Naive thymus-derived CD4-positive, alpha-beta T cell (primary cell): ENCODE data around the gene TM4SF1. TPM values are rescaled to one million over a fixed set of nuclear protein-coding genes. Genes with fewer than 3 reads are reported as not detected.

ENCODE experiments used
- ATAC-seq: fragments of 150-1000 bp; cut with Tn5 transposase; 2 replicates; pipeline ENCODE4 v1.10.0; 2021; ENCODE audit warnings: mild to moderate bottlenecking, moderate library complexity
- CTCF ChIA-PET: fragments of 350-600 bp; sonication (Branson Sonifier 250); formaldehyde crosslinking; loops from one replicate; lab custom pipeline; 2021; ENCODE audit warnings: antibody characterized with exemption; lab: Charles Lee
- POLR2A ChIA-PET: fragments of 350-600 bp; sonication (Branson Sonifier 250); formaldehyde crosslinking; loops from one replicate; lab custom pipeline; 2021; ENCODE audit warnings: antibody characterized with exemption, inconsistent platforms; lab: Charles Lee
- DNase-seq, 9 donors: peaks; one replicate each; pipeline versions ENCODE4 v3.0.0 to v3.0.0-alpha.2; 2020 to 2022; ENCODE audit warnings: mixed read lengths in 1 of 9
- H3K27ac ChIP-seq: one replicate; pipeline ENCODE4 v1.7.0; 2013; ENCODE audit warnings: mild to moderate bottlenecking, low read depth, low read length, moderate library complexity
- H3K27me3 ChIP-seq, 2 donors: one replicate each; pipeline ENCODE4 v1.7.0; 2013; ENCODE audit warnings: low read length in 2 of 2, mild to moderate bottlenecking in 2 of 2, moderate library complexity in 2 of 2; ENCODE audit not compliant: control insufficient read depth in 2 of 2, insufficient read depth in 2 of 2
- H3K36me3 ChIP-seq, 3 experiments: 1 replicate in 2 of 3; 2 replicates in 1 of 3; pipeline ENCODE4 v1.7.0; 2013; ENCODE audit warnings: low read length in 3 of 3, mild to moderate bottlenecking in 3 of 3, moderate library complexity in 1 of 3; ENCODE audit not compliant: insufficient read depth in 3 of 3, control insufficient read depth in 2 of 3
- H3K4me1 ChIP-seq, 2 donors: one replicate each; pipeline ENCODE4 v1.7.0; 2013; ENCODE audit warnings: low read length in 2 of 2, mild to moderate bottlenecking in 2 of 2, moderate library complexity in 1 of 2; ENCODE audit not compliant: control insufficient read depth in 2 of 2, insufficient read depth in 2 of 2
- H3K4me3 ChIP-seq: 2 replicates; pipeline ENCODE4 v1.7.0; 2013; ENCODE audit warnings: mild to moderate bottlenecking, low read length
- H3K9me3 ChIP-seq, 3 experiments: 1 replicate in 2 of 3; 2 replicates in 1 of 3; pipeline ENCODE4 v1.7.0; 2013; ENCODE audit warnings: low read length in 3 of 3; ENCODE audit not compliant: control insufficient read depth in 2 of 3
- H3K27ac Mint-ChIP-seq, 9 donors: one replicate each; pipeline ENCODE4 v1.8.0; 2020 to 2022; ENCODE audit warnings: mixed read lengths in 9 of 9, mild to moderate bottlenecking in 8 of 9, moderate library complexity in 5 of 9, inconsistent platforms in 2 of 9
- H3K27me3 Mint-ChIP-seq, 5 donors: one replicate each; pipeline ENCODE4 v1.8.0; 2021 to 2022; ENCODE audit warnings: mixed read lengths in 5 of 5, mild to moderate bottlenecking in 1 of 5
- H3K36me3 Mint-ChIP-seq, 5 donors: one replicate each; pipeline ENCODE4 v1.8.0; 2020 to 2022; ENCODE audit warnings: mixed read lengths in 5 of 5, mild to moderate bottlenecking in 3 of 5, inconsistent platforms in 1 of 5
- H3K4me1 Mint-ChIP-seq, 7 donors: one replicate each; pipeline ENCODE4 v1.8.0; 2020 to 2022; ENCODE audit warnings: mixed read lengths in 7 of 7, mild to moderate bottlenecking in 3 of 7, inconsistent platforms in 1 of 7
- H3K4me3 Mint-ChIP-seq, 10 donors: one replicate each; pipeline ENCODE4 v1.8.0; 2020 to 2022; ENCODE audit warnings: mild to moderate bottlenecking in 10 of 10, mixed read lengths in 10 of 10, moderate library complexity in 6 of 10, inconsistent platforms in 2 of 10
- H3K9me3 Mint-ChIP-seq, 11 donors: one replicate each; pipeline ENCODE4 v1.8.0; 2020 to 2022; ENCODE audit warnings: mixed read lengths in 11 of 11, mild to moderate bottlenecking in 4 of 11, inconsistent platforms in 1 of 11, moderate library complexity in 1 of 11
- intact Hi-C, 2 donors: fragments of 100-400 bp; cut with micrococcal nuclease; formaldehyde crosslinking; loops; one replicate each; pipeline ENCODE4 v1.15.1; 2023
- polyA plus RNA-seq, 2 donors: library from polyadenylated mRNA; unstranded; fragments of 300-500 nt; fragmentation: Illumina TruSeq; gene quantifications; one replicate each; pipeline ENCODE4 v1.2.3, GENCODE V29; 2021
- total RNA-seq, 6 experiments: library from RNA in 5 of 6; stranded (reverse) in 5 of 6; gene quantifications; 1 replicate in 5 of 6; 2 replicates in 1 of 6; pipeline ENCODE4 v1.2.3 and lab custom pipeline; 2021 to 2026

Gene TM4SF1
- total and polyA plus RNA-seq, 7 experiments from 2014 or later: not detected

DNA sequence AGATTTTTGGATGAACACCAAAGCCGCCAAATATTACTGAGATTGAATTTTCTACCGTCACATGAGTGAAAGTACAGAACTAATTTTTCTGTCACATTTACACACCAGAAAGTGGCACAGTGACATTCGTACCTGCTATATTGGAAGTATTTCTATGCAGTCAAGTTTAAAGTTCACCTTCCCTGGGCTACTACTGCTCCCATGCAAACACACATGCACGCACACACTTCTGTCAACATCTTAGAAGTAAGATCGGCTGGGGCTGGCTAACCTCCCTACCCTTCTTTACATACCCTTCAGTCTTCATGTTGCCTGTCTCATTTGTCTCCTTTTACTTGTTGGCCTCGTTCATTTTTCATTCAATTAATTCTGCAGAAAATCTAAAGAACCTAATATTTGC, 19.0 kb upstream of the TM4SF1 start:
- no peak for DNase-seq

DNA sequence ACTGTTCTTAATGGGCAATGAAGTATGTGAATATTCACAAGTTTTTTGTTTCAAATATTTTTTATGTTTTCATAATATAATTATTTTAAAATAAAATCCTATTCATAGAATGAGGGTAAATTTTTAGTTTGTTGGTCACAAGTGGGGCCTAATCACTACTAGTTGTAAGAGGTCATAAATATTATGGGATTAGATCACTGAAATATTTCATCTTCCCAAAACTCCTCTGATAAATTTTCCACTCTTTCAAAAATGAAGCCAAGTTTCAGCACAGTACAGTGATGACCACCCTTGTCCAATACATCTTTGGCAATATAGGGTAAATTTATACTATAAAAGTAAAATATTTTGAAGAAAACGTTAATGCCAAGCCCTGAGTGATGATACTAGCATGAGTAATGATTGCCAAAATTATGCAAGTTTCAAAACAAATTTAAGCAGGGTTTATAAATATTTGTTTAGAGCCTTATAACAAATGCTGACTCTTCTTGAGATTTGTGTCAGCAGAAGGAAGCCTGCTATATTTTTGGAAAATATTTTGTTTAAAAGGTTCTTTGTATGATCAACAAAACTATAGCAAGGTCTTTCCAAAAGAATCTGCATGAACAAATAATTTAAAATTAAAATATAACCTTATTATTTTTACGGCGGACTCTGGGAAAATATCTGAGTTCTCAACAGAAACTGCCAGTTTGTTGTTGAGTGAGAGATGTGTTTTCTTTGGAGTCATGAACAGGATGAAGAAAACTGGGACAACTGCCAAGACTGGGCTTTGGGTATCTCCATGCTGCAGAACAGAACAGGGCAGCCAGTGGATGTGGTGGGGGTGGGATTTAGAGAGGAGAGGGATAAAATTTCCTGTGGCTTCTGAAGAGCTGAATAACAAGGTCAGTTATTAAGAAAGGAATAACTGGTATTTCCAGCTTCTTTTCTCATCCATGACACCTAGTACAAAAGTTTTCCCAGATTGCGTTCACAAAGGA, 17.9 kb upstream of the TM4SF1 start:
- no peak overlapping the region for H3K4me3 ChIP-seq
- no peak overlapping the region for H3K27ac ChIP-seq
- CTCF ChIA-PET: interaction anchor here (0.6 kb wide), 1 partner anchor 56 kb away, joined by 4 read pairs; no protein-coding TSS in a partner anchor
- Mint-ChIP-seq H3K27me3 (peaks cover 4 to 29% (median 14%) of the 10 kb centered on the region in 5 donors), H3K36me3 (no peaks in the 10 kb centered on the region), H3K4me3 (no peak overlapping the region), H3K9me3 (no peaks in the 10 kb centered on the region), H3K4me1 (peaks cover 0 to 1% (median 0%) of the 10 kb centered on the region in 7 donors), H3K27ac (no peak overlapping the region)
- intact Hi-C loops: no loop called here
- no peaks in the 10 kb centered on the region for H3K36me3 ChIP-seq
- DNase-seq: no peak
- H3K27me3 ChIP-seq: no peaks in the 10 kb centered on the region
- no peaks in the 10 kb centered on the region for H3K9me3 ChIP-seq
- H3K4me1 ChIP-seq: no peaks in the 10 kb centered on the region
- ATAC-seq: no peak
- POLR2A ChIA-PET: no interaction called here

More for the DNA sequence above, 19.0 kb upstream of the TM4SF1 start:
- H3K4me1 Mint-ChIP-seq: peaks cover 0 to 1% (median 0%) of the 10 kb centered on the region in 7 donors
- Histone ChIP-seq H3K4me1 (no peaks in the 10 kb centered on the region), H3K27me3 (no peaks in the 10 kb centered on the region), H3K9me3 (no peaks in the 10 kb centered on the region), H3K36me3 (no peaks in the 10 kb centered on the region), H3K4me3 (no peak overlapping the region), H3K27ac (no peak overlapping the region)
- CTCF ChIA-PET: interaction anchor here (0.6 kb wide), 1 partner anchor 55 kb away, joined by 4 read pairs; no protein-coding TSS in a partner anchor
- intact Hi-C loops: no loop called here
- H3K4me3 Mint-ChIP-seq: no peak overlapping the region
- H3K36me3 Mint-ChIP-seq: no peaks in the 10 kb centered on the region
- H3K9me3 Mint-ChIP-seq: no peaks in the 10 kb centered on the region
- H3K27ac Mint-ChIP-seq: no peak overlapping the region
- no peak for ATAC-seq
- peaks cover 4 to 22% (median 8%) of the 10 kb centered on the region in 5 donors for H3K27me3 Mint-ChIP-seq
- POLR2A ChIA-PET: no interaction called here

DNA sequence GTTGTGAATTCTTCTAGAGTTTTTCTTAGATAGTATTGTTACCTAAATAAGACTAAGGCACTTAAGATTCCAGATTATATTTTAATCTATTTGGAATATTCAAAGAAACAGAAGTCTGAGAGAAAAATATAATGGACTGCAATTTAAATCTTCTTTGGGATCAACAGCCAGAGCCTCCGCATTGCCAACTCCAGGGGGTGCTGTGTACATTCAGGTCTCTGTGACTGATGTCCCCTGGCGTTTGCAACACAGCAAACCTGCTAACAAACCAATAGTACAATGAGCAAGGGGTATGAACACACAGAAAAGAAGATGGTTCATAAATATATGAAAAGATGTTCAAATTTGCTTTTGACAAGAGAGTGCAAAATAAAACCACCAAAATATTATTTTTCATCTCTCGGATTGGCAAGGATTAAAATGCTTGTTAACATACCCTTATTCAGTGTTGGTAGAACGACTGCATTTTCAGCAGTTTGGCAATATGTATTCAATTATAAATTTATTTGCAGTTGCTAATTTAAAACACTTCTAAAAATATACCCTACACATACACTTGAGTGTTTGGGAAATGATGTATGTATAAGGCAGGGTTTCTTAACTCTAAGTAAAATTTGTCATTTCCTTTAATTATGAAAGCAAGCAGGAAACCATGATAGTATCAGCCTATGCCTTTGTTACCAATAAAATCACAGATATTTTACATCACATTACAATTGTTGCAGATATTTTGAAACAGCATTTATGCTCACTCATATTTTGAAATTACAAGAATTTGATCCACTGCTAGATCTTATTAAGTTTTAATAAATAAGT, 16.1 kb upstream of the TM4SF1 start:
- no peak overlapping the region for H3K27ac ChIP-seq
- H3K9me3 ChIP-seq: no peaks in the 10 kb centered on the region
- intact Hi-C loops: no loop called here
- DNase-seq (no peak), ATAC-seq (peak; percentile 64)
- CTCF ChIA-PET: no interaction called here
- H3K9me3 Mint-ChIP-seq: no peaks in the 10 kb centered on the region
- H3K27me3 ChIP-seq: no peaks in the 10 kb centered on the region
- H3K27me3 Mint-ChIP-seq: peaks cover 5 to 22% (median 17%) of the 10 kb centered on the region in 5 donors
- no peak overlapping the region for H3K4me3 ChIP-seq
- H3K36me3 Mint-ChIP-seq: no peaks in the 10 kb centered on the region
- no peaks in the 10 kb centered on the region for H3K4me1 ChIP-seq
- no peaks in the 10 kb centered on the region for H3K36me3 ChIP-seq
- peaks cover 0 to 1% (median 0%) of the 10 kb centered on the region in 7 donors for H3K4me1 Mint-ChIP-seq
- POLR2A ChIA-PET: no interaction called here
- no peak overlapping the region for H3K4me3 Mint-ChIP-seq
- H3K27ac Mint-ChIP-seq: no peak overlapping the region

DNA sequence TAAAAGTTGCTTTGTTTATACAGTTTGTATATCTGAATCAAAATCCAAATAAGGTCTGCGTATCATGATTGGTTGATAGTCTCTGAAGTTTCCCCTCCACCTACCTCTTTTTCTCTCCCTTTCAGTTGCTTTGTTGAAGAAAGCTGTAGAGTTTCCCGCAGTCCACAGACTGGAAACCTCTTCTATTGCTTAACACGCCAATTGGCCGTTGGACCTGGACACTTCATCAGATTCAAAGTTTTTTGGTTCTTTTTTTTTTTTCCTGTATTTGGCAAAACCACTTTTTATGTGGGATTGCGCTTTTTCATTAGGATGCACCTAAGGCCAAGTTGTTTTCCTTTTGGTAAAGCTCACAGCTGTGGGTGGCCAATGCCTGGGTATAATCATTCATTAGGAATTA, 14.5 kb upstream of the TM4SF1 start:
- Mint-ChIP-seq H3K4me1 (no peaks in the 10 kb centered on the region), H3K27ac (no peak overlapping the region), H3K9me3 (no peaks in the 10 kb centered on the region), H3K27me3 (peaks cover 7 to 26% (median 17%) of the 10 kb centered on the region in 5 donors), H3K36me3 (no peaks in the 10 kb centered on the region), H3K4me3 (no peak overlapping the region)
- no peak for ATAC-seq
- no peak overlapping the region for H3K4me3 ChIP-seq
- H3K9me3 ChIP-seq: no peaks in the 10 kb centered on the region
- no peaks in the 10 kb centered on the region for H3K36me3 ChIP-seq
- intact Hi-C loops: no loop called here
- H3K4me1 ChIP-seq: no peaks in the 10 kb centered on the region
- CTCF ChIA-PET: no interaction called here
- DNase-seq: no peak
- no peak overlapping the region for H3K27ac ChIP-seq
- POLR2A ChIA-PET: no interaction called here
- no peaks in the 10 kb centered on the region for H3K27me3 ChIP-seq

DNA sequence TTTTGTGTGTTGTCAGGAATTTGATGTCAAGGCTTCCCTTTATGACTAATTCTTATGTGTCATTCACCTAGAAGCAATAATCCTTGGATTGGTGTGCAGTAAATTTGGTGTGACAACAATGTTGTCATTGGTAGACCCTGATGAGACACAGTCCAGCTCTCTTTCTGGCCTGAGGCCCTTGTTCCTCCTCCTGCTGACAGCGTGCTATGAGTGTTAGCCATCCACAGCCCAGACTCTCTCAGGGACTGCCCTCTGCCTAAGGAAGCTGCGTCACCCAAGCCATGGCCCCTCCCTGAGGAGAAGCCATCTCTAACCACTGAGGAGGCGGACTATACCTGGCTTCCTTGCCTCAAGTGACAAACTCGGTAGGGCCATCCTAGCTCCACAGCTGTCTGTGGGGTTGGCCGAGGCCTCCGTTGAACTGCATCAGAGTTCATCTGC, 13.3 kb upstream of the TM4SF1 start:
- H3K9me3 ChIP-seq: no peaks in the 10 kb centered on the region
- peaks cover 4 to 26% (median 15%) of the 10 kb centered on the region in 5 donors for H3K27me3 Mint-ChIP-seq
- no peak overlapping the region for H3K4me3 Mint-ChIP-seq
- H3K27me3 ChIP-seq: no peaks in the 10 kb centered on the region
- intact Hi-C loops: no loop called here
- no peaks in the 10 kb centered on the region for H3K36me3 ChIP-seq
- H3K9me3 Mint-ChIP-seq: no peaks in the 10 kb centered on the region
- POLR2A ChIA-PET: no interaction called here
- no peaks in the 10 kb centered on the region for H3K4me1 Mint-ChIP-seq
- no peak overlapping the region for H3K27ac ChIP-seq
- no peak overlapping the region for H3K27ac Mint-ChIP-seq
- DNase-seq (no peak), ATAC-seq (peak; percentile 33)
- H3K4me1 ChIP-seq: no peaks in the 10 kb centered on the region
- H3K36me3 Mint-ChIP-seq: no peaks in the 10 kb centered on the region
- CTCF ChIA-PET: no interaction called here
- H3K4me3 ChIP-seq: no peak overlapping the region

DNA sequence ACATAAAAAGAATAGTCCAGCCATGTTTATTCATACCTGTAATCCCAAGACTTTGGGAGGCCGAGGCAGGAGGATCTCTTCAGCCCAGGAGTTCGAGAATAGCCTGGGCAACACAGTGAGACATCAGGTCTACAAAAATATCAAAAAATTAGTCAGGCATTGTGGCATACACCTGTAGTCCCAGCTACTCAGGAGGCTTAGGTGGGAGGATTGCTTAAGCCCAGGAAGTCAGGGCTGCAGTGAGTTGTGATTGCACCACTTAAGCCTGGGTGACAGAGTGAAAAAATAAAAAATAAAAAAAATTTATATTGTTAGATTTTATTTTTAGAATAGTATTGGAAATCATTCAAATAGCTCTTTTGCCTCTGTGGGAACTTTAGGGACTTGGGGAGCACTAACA, 12.8 kb upstream of the TM4SF1 start:
- Mint-ChIP-seq H3K4me1 (no peaks in the 10 kb centered on the region), H3K4me3 (no peak overlapping the region), H3K27me3 (peaks cover 4 to 26% (median 15%) of the 10 kb centered on the region in 5 donors), H3K27ac (no peak overlapping the region), H3K9me3 (no peaks in the 10 kb centered on the region), H3K36me3 (no peaks in the 10 kb centered on the region)
- no peak overlapping the region for H3K4me3 ChIP-seq
- ATAC-seq: no peak
- POLR2A ChIA-PET: no interaction called here
- intact Hi-C loops: no loop called here
- no peak overlapping the region for H3K27ac ChIP-seq
- no peaks in the 10 kb centered on the region for H3K9me3 ChIP-seq
- DNase-seq: no peak
- H3K36me3 ChIP-seq: no peaks in the 10 kb centered on the region
- CTCF ChIA-PET: no interaction called here
- H3K27me3 ChIP-seq: no peaks in the 10 kb centered on the region
- no peaks in the 10 kb centered on the region for H3K4me1 ChIP-seq
